Uterus (tissue), 4 donors: ENCODE results near the gene ACOXL. TPM values are rescaled to one million over a fixed set of nuclear protein-coding genes. Genes with fewer than 3 reads are reported as not detected.

ENCODE experiments used
- DNase-seq, 2 donors: peaks; one replicate each; pipeline ENCODE4 v3.0.0-alpha.2; 2019 to 2020
- H3K27ac ChIP-seq, 2 donors: fragments of 200-600 bp; sonication (generic); 1 replicate in 1 of 2; 2 replicates in 1 of 2; pipeline ENCODE4 v1.5.1; 2016 to 2018
- H3K27me3 ChIP-seq, 2 donors: fragments of 200-600 bp; sonication (generic); one replicate each; pipeline ENCODE4 v1.5.1; 2018 to 2019; ENCODE audit warnings: control low read depth in 1 of 2
- H3K36me3 ChIP-seq, 2 donors: fragments of 200-600 bp; sonication (generic); one replicate each; pipeline ENCODE4 v1.5.1; 2019; ENCODE audit warnings: control low read depth in 1 of 2
- H3K4me1 ChIP-seq, 2 donors: fragments of 200-600 bp; sonication (generic); one replicate each; pipeline ENCODE4 v1.5.1; 2018 to 2019; ENCODE audit warnings: control low read depth in 1 of 2
- H3K4me3 ChIP-seq, 2 donors: fragments of 200-600 bp; sonication (generic); 1 replicate in 1 of 2; 2 replicates in 1 of 2; pipeline ENCODE4 v1.5.1; 2018 to 2019; ENCODE audit warnings: mild to moderate bottlenecking in 1 of 2
- H3K9me3 ChIP-seq, 2 donors: fragments of 200-600 bp; sonication (generic); one replicate each; pipeline ENCODE4 v1.5.1; 2019; ENCODE audit warnings: control low read depth in 1 of 2
- CTCF ChIP-seq, 4 experiments: fragments of 200-600 bp in 2 of 4; fragments of 450-650 bp in 2 of 4; sonication (generic) in 2 of 4; IDR thresholded peaks; one replicate each; pipeline ENCODE4 v1.5.1; 2016 to 2019; ENCODE audit warnings: antibody characterized with exemption in 4 of 4, mild to moderate bottlenecking in 2 of 4, moderate library complexity in 1 of 4
- POLR2A ChIP-seq, 2 donors: fragments of 450-650 bp; IDR thresholded peaks; one replicate each; pipeline ENCODE4 v1.6.1; 2016; ENCODE audit warnings: antibody characterized with exemption in 2 of 2, mild to moderate bottlenecking in 1 of 2, moderate library complexity in 1 of 2
- intact Hi-C: fragments of 100-400 bp; cut with DNase I; formaldehyde crosslinking; loops from one replicate; pipeline ENCODE4 v1.15.1; 2023; ENCODE audit warnings: low total_unique reads
- total RNA-seq, 4 donors: library from RNA; depleted of rRNA in 3 of 4; stranded (reverse); fragments of >200 nt in 3 of 4; gene quantifications; one replicate each; pipeline versions ENCODE4 v1.1.0 to v1.2.4, GENCODE V29; 2014 to 2023
- donor health status: DM: yes; HTN: yes; CAD: no.

ACOXL gene
- total RNA-seq, 4 donors from 2014 or later: 0.18 to 0.41 TPM; not detected in 2

- DNase-seq: no peak
- TF ChIP-seq CTCF (IDR thresholded peaks at IDR 0.05): no peak
- TF ChIP-seq POLR2A (IDR thresholded peaks at IDR 0.05): no peak
- intact Hi-C loops: no loop called here
- Histone ChIP-seq H3K9me3 (no peaks in the 10 kb centered on the region), H3K4me1 (no peaks in the 10 kb centered on the region), H3K36me3 (no peaks in the 10 kb centered on the region), H3K4me3 (no peak overlapping the region), H3K27me3 (no peaks in the 10 kb centered on the region), H3K27ac (no peak overlapping the region)
Measured at GRCh38 chr2:110836671-110837070, 104.3 kb downstream of the ACOXL start.

GRCh38 chr2:110837446-110838409 lies 105.4 kb downstream of the ACOXL start:
- no peak for DNase-seq

GRCh38 chr2:110838657-110839384 lies 106.4 kb downstream of the ACOXL start:
- H3K27ac ChIP-seq: no peak overlapping the region
- H3K4me3 ChIP-seq: no peak overlapping the region
- TF ChIP-seq CTCF (IDR thresholded peaks at IDR 0.05): no peak
- TF ChIP-seq POLR2A (IDR thresholded peaks at IDR 0.05): no peak
- H3K27me3 ChIP-seq: no peaks in the 10 kb centered on the region
- H3K4me1 ChIP-seq: no peaks in the 10 kb centered on the region
- no peaks in the 10 kb centered on the region for H3K36me3 ChIP-seq
- intact Hi-C loops: no loop called here
- H3K9me3 ChIP-seq: no peaks in the 10 kb centered on the region
- DNase-seq: no peak

More at GRCh38 chr2:110837446-110838409, 105.4 kb downstream of the ACOXL start:
- Histone ChIP-seq H3K4me1 (no peaks in the 10 kb centered on the region), H3K9me3 (no peaks in the 10 kb centered on the region), H3K27ac (no peak overlapping the region), H3K4me3 (no peak overlapping the region), H3K27me3 (no peaks in the 10 kb centered on the region), H3K36me3 (no peaks in the 10 kb centered on the region)
- no peak for TF ChIP-seq CTCF (IDR thresholded peaks at IDR 0.05)
- no peak for TF ChIP-seq POLR2A (IDR thresholded peaks at IDR 0.05)
- intact Hi-C loops: no loop called here

- H3K27ac ChIP-seq: no peak overlapping the region
- intact Hi-C loops: no loop called here
- no peak for DNase-seq
- no peaks in the 10 kb centered on the region for H3K36me3 ChIP-seq
- H3K4me1 ChIP-seq: no peaks in the 10 kb centered on the region
- TF ChIP-seq POLR2A (IDR thresholded peaks at IDR 0.05): no peak
- H3K4me3 ChIP-seq: no peak overlapping the region
- no peaks in the 10 kb centered on the region for H3K27me3 ChIP-seq
- no peaks in the 10 kb centered on the region for H3K9me3 ChIP-seq
Measured at GRCh38 chr2:110840508-110840907, 108.1 kb downstream of the ACOXL start.

- TF ChIP-seq POLR2A (IDR thresholded peaks at IDR 0.05): no peak
- TF ChIP-seq CTCF (IDR thresholded peaks at IDR 0.05): no peak
- no peak overlapping the region for H3K4me3 ChIP-seq
- no peak overlapping the region for H3K27ac ChIP-seq
- no peaks in the 10 kb centered on the region for H3K36me3 ChIP-seq
- intact Hi-C loops: no loop called here
- no peaks in the 10 kb centered on the region for H3K27me3 ChIP-seq
- H3K9me3 ChIP-seq: no peaks in the 10 kb centered on the region
- H3K4me1 ChIP-seq: no peaks in the 10 kb centered on the region
- no peak for DNase-seq
Measured at GRCh38 chr2:110842048-110842447, 109.7 kb downstream of the ACOXL start.
